Gastrocnemius medialis (tissue), 4 donors: Measurements from ENCODE around the gene B9D2. TPM values are rescaled to one million over a fixed set of nuclear protein-coding genes. Genes with fewer than 3 reads are reported as not detected.
A peak's percentile ranks its signal among the peaks of the same experiment; 100 is the strongest.

Source experiments
- ATAC-seq, 2 donors: fragments of 150-250 bp; one replicate each; pipeline ENCODE4 v1.9.1; 2016
- DNase-seq, 2 donors: peaks; one replicate each; pipeline ENCODE4 v3.0.0-alpha.2; 2019
- H3K27ac ChIP-seq, 4 donors: fragments of 200-600 bp; sonication (generic); 1 replicate in 1 of 4; 2 replicates in 3 of 4; pipeline ENCODE4 v1.5.1; 2016 to 2018; ENCODE audit warnings: mild to moderate bottlenecking in 2 of 4, moderate library complexity in 1 of 4
- H3K27me3 ChIP-seq, 3 donors: fragments of 200-600 bp; sonication (generic) in 2 of 3; 1 replicate in 1 of 3; 2 replicates in 2 of 3; pipeline versions ENCODE4 v1.5.1 to v1.6.0; 2016 to 2019; ENCODE audit warnings: mild to moderate bottlenecking in 1 of 3, moderate library complexity in 1 of 3
- H3K36me3 ChIP-seq, 2 donors: fragments of 200-600 bp; sonication (generic) in 1 of 2; one replicate each; pipeline ENCODE4 v1.5.1; 2017 to 2018
- H3K4me1 ChIP-seq, 2 donors: fragments of 200-600 bp; sonication (generic) in 1 of 2; one replicate each; pipeline ENCODE4 v1.5.1; 2016 to 2017; ENCODE audit warnings: mild to moderate bottlenecking in 2 of 2
- H3K4me3 ChIP-seq, 4 donors: fragments of 200-600 bp; sonication (generic) in 3 of 4; 1 replicate in 1 of 4; 2 replicates in 3 of 4; pipeline ENCODE4 v1.5.1; 2016 to 2019; ENCODE audit warnings: mild to moderate bottlenecking in 2 of 4
- H3K9me3 ChIP-seq, 3 donors: fragments of 200-600 bp; sonication (generic) in 2 of 3; 1 replicate in 1 of 3; 2 replicates in 2 of 3; pipeline ENCODE4 v1.5.1; 2016 to 2019
- POLR2A ChIP-seq, 2 donors: fragments of 450-650 bp; IDR thresholded peaks; one replicate each; pipeline ENCODE4 v1.6.1; 2017; ENCODE audit warnings: antibody characterized with exemption in 2 of 2, mild to moderate bottlenecking in 2 of 2, moderate library complexity in 2 of 2
- in situ Hi-C, 4 donors: fragments of 200-750 bp; cut with MboI; loops; one replicate each; pipeline versions ENCODE4 v1.15.0 to v1.8.0; 2017; ENCODE audit warnings: low sequenced_read_pairs in 4 of 4
- intact Hi-C: fragments of 100-400 bp; cut with DNase I; formaldehyde crosslinking; loops from one replicate; pipeline ENCODE4 v1.15.1; 2023; ENCODE audit warnings: low total_unique reads
- total RNA-seq, 4 donors: library from RNA; depleted of rRNA; stranded (reverse); fragments of >200 nt; gene quantifications; one replicate each; pipeline versions ENCODE4 v1.1.0 to v1.2.3, GENCODE V29; 2016
- TF ChIP-seq, protein P1 (sequence below), 5 experiments: fragments of 450-650 bp in 3 of 5; fragments of 200-600 bp in 2 of 5; sonication (generic) in 2 of 5; IDR thresholded peaks in 4 of 5; conservative IDR thresholded peaks in 1 of 5; 1 replicate in 4 of 5; 2 replicates in 1 of 5; pipeline ENCODE4 v1.5.1; 2016 to 2019; ENCODE audit warnings: antibody characterized with exemption in 5 of 5, mild to moderate bottlenecking in 3 of 5, moderate library complexity in 3 of 5

The B9D2 gene
- total RNA-seq, 4 donors from 2014 or later = 2.6 to 6.9 (median 4.5) TPM

DNA sequence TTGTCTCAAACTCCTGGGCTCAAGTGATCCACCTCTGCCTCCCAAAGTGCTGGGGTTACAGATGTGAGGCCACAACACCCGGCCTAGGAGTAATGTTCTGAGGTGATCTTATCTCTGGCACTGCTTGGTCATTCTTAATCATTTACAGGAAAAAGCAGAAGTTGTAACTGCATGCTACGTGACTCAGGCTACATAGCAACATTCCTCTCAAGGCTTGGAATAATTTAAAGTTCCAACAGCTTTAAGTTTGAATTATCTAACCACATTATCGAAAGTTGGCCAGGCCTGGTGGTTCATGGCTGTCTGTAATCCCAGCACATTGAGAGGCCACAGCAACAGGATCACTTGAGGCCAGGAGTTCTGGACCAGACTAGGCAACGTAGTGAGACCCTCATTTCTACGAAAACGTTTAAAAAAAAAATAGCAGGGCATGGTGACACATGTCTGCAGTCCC lies 3.9 kb upstream of the B9D2 start:
- Histone ChIP-seq H3K27ac (peak overlapping the region in 1 of 4 donors; percentile 11), H3K36me3 (no peaks in the 10 kb centered on the region), H3K4me3 (no peak overlapping the region), H3K4me1 (peaks cover 3 to 6% of the 10 kb centered on the region in 2 donors), H3K9me3 (no peaks in the 10 kb centered on the region), H3K27me3 (no peaks in the 10 kb centered on the region)
- no peak for DNase-seq
- ATAC-seq = no peak
- in situ Hi-C loops (no loop called here), intact Hi-C loops (no loop called here)
- TF ChIP-seq POLR2A (IDR thresholded peaks at IDR 0.05) = no peak

DNA sequence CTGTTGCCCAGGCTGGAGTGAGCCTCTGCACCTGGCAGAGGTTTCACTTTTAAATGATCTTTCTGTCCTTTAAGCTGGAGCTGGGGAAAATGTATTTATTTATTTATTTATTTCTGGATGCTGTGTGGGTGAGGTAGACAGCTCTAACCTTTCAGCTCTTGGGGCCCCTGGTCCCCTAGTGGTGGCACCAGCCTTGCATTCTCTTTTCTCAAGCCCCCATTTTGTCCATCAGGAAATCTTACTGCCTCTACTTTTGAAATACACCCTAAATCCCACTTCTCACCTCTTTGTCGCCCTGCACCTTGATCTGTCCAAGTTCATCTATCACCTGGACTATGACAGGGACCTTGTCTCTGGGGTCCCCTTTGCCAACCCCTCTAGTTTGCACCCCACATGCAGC lies 2.1 kb upstream of the B9D2 start:
- Histone ChIP-seq H3K27me3 (no peaks in the 10 kb centered on the region), H3K9me3 (no peaks in the 10 kb centered on the region), H3K4me3 (no peak overlapping the region), H3K27ac (no peak overlapping the region), H3K4me1 (peaks cover 3 to 6% of the 10 kb centered on the region in 2 donors), H3K36me3 (no peaks in the 10 kb centered on the region)
- no peak for TF ChIP-seq POLR2A (IDR thresholded peaks at IDR 0.05)
- TF ChIP-seq, protein P1, sequence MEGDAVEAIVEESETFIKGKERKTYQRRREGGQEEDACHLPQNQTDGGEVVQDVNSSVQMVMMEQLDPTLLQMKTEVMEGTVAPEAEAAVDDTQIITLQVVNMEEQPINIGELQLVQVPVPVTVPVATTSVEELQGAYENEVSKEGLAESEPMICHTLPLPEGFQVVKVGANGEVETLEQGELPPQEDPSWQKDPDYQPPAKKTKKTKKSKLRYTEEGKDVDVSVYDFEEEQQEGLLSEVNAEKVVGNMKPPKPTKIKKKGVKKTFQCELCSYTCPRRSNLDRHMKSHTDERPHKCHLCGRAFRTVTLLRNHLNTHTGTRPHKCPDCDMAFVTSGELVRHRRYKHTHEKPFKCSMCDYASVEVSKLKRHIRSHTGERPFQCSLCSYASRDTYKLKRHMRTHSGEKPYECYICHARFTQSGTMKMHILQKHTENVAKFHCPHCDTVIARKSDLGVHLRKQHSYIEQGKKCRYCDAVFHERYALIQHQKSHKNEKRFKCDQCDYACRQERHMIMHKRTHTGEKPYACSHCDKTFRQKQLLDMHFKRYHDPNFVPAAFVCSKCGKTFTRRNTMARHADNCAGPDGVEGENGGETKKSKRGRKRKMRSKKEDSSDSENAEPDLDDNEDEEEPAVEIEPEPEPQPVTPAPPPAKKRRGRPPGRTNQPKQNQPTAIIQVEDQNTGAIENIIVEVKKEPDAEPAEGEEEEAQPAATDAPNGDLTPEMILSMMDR (IDR thresholded peaks at IDR 0.05 in 4 of 5, conservative IDR thresholded peaks at IDR 0.05 in 1 of 5) = no peak
- in situ Hi-C loops = no loop called here
- intact Hi-C loops = no loop called here
- no peak for DNase-seq
- no peak for ATAC-seq

DNA sequence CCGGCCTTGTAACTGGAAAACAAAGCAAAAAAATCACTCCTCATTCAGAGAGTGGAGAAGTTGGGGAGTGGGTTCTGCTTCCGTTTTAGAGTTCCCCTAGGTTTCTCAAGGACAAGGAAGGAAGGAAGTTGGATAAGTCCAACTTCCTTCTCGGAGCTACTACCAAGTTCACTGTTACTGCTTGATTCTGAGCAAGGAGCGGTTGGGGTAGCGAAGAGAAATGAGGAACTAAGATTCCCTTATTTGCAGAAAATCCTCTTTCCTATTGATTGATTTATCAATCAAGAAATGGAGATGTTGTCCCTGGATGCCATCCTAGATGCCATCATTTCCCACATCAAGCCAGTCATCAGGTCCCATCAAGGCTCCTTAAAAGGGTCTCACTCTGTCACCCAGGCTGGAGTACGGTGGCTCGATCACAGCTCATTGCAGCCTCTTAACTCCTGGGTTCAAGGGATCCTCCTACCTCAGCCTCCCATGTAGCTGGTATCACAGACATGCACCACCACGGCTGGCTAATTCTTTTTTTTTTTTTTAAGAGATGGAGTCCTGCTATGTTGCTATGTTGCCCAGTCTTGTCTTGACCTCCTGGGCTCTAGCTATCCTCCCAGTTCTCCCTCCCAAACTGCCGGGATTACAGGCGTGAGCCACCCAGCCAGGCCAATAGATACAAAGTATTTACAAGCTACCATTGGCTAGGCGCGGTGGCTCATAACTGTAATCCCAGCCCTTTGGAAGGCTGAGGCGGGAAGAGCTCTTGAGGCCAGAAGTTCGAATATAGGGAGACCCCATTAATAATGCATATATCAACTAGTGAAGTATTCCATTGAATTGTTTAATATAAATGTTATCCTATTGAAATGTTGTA lies 809 bp upstream of the B9D2 start:
- no peaks in the 10 kb centered on the region for H3K9me3 ChIP-seq
- TF ChIP-seq, protein P1 (IDR thresholded peaks at IDR 0.05 in 4 of 5, conservative IDR thresholded peaks at IDR 0.05 in 1 of 5) = no peak
- TF ChIP-seq POLR2A (IDR thresholded peaks at IDR 0.05) = no peak
- DNase-seq = no peak
- no peaks in the 10 kb centered on the region for H3K36me3 ChIP-seq
- H3K4me3 ChIP-seq = peak overlapping the region; percentile 66 to 97 (median 86)
- intact Hi-C loops = loop anchor here (1.0 to 5.0 kb wide), 2 partner anchors 33 to 102 kb away; partner anchors contain the start of genes BCKDHA, EXOSC5 and HNRNPUL1
- in situ Hi-C loops = no loop called here
- ATAC-seq = no peak
- peak overlapping the region; percentile 94 to 100 (median 98) for H3K27ac ChIP-seq
- H3K27me3 ChIP-seq = no peaks in the 10 kb centered on the region
- H3K4me1 ChIP-seq = peaks cover 3 to 6% of the 10 kb centered on the region in 2 donors

DNA sequence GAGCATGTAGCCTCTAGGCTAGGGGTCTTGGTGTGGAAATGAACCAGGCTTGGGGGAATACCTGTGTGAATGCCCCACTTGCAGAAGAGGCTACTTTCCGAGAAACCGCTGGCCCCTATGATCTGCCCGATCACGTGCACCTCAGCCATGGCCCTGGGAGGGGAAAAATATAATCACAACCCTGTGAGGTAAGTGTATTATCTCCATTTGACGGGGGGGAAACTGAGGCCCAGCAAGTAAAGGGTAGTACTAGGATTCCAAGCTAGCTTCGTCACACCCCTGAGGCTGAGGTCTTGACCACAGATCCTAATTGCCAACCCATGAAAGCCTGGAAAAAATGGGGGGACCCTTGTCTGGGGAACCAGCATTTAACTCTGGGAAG lies 587 bp downstream of the B9D2 start:
- peak in 1 of 2 donors; percentile 1 for ATAC-seq

More for the DNA sequence above, 587 bp downstream of the B9D2 start:
- H3K36me3 ChIP-seq = no peaks in the 10 kb centered on the region
- peak overlapping the region; percentile 94 to 100 (median 98) for H3K27ac ChIP-seq
- no peak for TF ChIP-seq POLR2A (IDR thresholded peaks at IDR 0.05)
- TF ChIP-seq, protein P1 (IDR thresholded peaks at IDR 0.05 in 4 of 5, conservative IDR thresholded peaks at IDR 0.05 in 1 of 5) = no peak
- H3K9me3 ChIP-seq = no peaks in the 10 kb centered on the region
- no peak for DNase-seq
- peaks cover 3 to 6% of the 10 kb centered on the region in 2 donors for H3K4me1 ChIP-seq
- in situ Hi-C loops = no loop called here
- H3K4me3 ChIP-seq = peak overlapping the region; percentile 66 to 97 (median 86)
- no peaks in the 10 kb centered on the region for H3K27me3 ChIP-seq
- intact Hi-C loops = loop anchor here (1.0 to 5.0 kb wide), 2 partner anchors 76 to 101 kb away; partner anchors contain the start of genes DMAC2 and HNRNPUL1
